ENCODE results near the gene SIGLEC10. TPM values are rescaled to one million over a fixed set of nuclear protein-coding genes. Genes with fewer than 3 reads are reported as not detected.

SIGLEC10 gene
- total RNA-seq, 1 experiment from 2014 or later = not detected

GRCh38 chr19:51370230-51370629 is 47.2 kb downstream of the SIGLEC10 start:
- no TSS peak for BruUV-seq (replicated peaks)
- no peaks in the 10 kb centered on the region for H3K27me3 ChIP-seq (ENCODE audit: control insufficient read depth, insufficient read depth, low read length)
- in situ Hi-C loops (cut with HindIII; ENCODE audit: low pct_unique_long_range_greater_than_20kb, low sequenced_read_pairs) (no loop called here), intact Hi-C loops (cut with micrococcal nuclease; ENCODE audit: unreplicated experiment) (no loop called here)
- ChIA-PET POLR2A (interaction anchor here (0.5 kb wide), 1 partner anchor 319 kb away, joined by 7 read pairs; no protein-coding TSS in a partner anchor), CTCF (no interaction called here)
- TF ChIP-seq TCF7L2 (IDR thresholded peaks at IDR 0.05; ENCODE audit: low read depth, low read length) = no peak
- TF ChIP-seq REST (IDR thresholded peaks at IDR 0.05; ENCODE audit: insufficient read depth in 1 of 2, low read depth in 2 of 2, low read length in 1 of 2) = no peak
- no peak for TF ChIP-seq SIN3A (IDR thresholded peaks at IDR 0.05; ENCODE audit: borderline replicate concordance, insufficient read depth, low read depth, low read length)
- no peak for TF ChIP-seq CTCF (IDR thresholded peaks at IDR 0.05)
- no peak for TF ChIP-seq POLR2AphosphoS5 (IDR thresholded peaks at IDR 0.05; ENCODE audit: low read depth, low read length)
- DNase-seq (ENCODE audit: low read depth, low spot score) = no peak
- peaks cover 8% of the 10 kb centered on the region; the same call in 1 of the 2 replicates for H3K36me3 ChIP-seq (ENCODE audit: control insufficient read depth, insufficient read depth, low read length)
- no peak overlapping the region for H3K4me3 ChIP-seq (ENCODE audit: low read depth in 2 of 2, low read length in 2 of 2)
- no peak overlapping the region for H3K27ac ChIP-seq (ENCODE audit: low read length)
- no peak for ATAC-seq
- peaks cover 4% of the 10 kb centered on the region; the same call in 1 of the 2 replicates for H3K4me1 ChIP-seq (ENCODE audit: control insufficient read depth, insufficient read depth, low read length)
- no peaks in the 10 kb centered on the region for H3K9me3 ChIP-seq (ENCODE audit: control insufficient read depth, insufficient read depth, low read depth, low read length)

- Histone ChIP-seq H3K4me1 (ENCODE audit: control insufficient read depth, insufficient read depth, low read length) (peaks cover 13% of the 10 kb centered on the region), H3K36me3 (ENCODE audit: control insufficient read depth, insufficient read depth, low read length) (peaks cover 8% of the 10 kb centered on the region; the same call in 1 of the 2 replicates), H3K27me3 (ENCODE audit: control insufficient read depth, insufficient read depth, low read length) (no peaks in the 10 kb centered on the region), H3K27ac (ENCODE audit: low read length) (peak within 1 kb of the TSS; percentile 59), H3K9me3 (ENCODE audit: control insufficient read depth, insufficient read depth, low read depth, low read length) (no peaks in the 10 kb centered on the region), H3K4me3 (ENCODE audit: low read depth in 2 of 2, low read length in 2 of 2) (peak within 1 kb of the TSS; percentile 62 to 77)
- no peak for DNase-seq (ENCODE audit: low read depth, low spot score)
- no peak for ATAC-seq
- CTCF ChIA-PET = interaction anchor here (0.6 kb wide), 1 partner anchor 184 kb away, joined by 5 read pairs; no protein-coding TSS in a partner anchor
- intact Hi-C loops (cut with micrococcal nuclease; ENCODE audit: unreplicated experiment) = no loop called here
- BruUV-seq (replicated peaks) = no TSS peak
- POLR2A ChIA-PET = no interaction called here
- in situ Hi-C loops (cut with HindIII; ENCODE audit: low pct_unique_long_range_greater_than_20kb, low sequenced_read_pairs) = no loop called here
- no peak for TF ChIP-seq TCF7L2 (IDR thresholded peaks at IDR 0.05; ENCODE audit: low read depth, low read length)
- no peak for TF ChIP-seq POLR2AphosphoS5 (IDR thresholded peaks at IDR 0.05; ENCODE audit: low read depth, low read length)
- TF ChIP-seq REST (IDR thresholded peaks at IDR 0.05; ENCODE audit: insufficient read depth in 1 of 2, low read depth in 2 of 2, low read length in 1 of 2) = no peak
- no peak for TF ChIP-seq SIN3A (IDR thresholded peaks at IDR 0.05; ENCODE audit: borderline replicate concordance, insufficient read depth, low read depth, low read length)
- TF ChIP-seq CTCF (IDR thresholded peaks at IDR 0.05) = no peak
These were observed 48.8 kb downstream of the SIGLEC10 start, which contains the start of gene CLDND2 for GRCh38 chr19:51368366-51369282. TSS of gene CLDND2 (minus strand) at chr19:51369003. CDS start at chr19:51368577, 426 bp downstream.
